ENCODE results near the gene SLC25A22.

The SLC25A22 gene

DNA sequence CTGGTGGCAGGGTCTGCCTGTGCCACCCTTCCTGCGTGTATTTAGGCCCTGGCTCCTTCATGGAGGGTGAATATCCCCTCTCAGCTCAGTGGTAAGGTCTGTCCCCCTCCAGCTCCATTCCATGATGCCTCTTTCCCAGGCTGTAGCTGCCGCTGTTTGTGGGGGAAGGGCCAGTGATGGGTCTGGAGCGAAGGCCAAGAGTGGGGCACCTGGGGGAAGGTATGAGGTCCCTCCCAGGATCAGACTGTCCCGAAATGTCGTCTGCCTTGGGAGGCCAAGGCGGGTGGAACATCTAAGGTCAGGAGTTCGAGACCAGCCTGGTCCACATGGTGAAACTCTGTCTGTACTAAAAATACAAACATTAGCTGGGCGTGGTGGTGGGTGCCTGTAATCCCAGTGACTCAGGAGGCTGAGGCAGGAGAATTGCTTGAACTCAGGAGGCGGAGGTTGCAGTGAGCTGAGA lies 35.8 kb upstream of the SLC25A22 start:
- no peak for DNase-seq

DNA sequence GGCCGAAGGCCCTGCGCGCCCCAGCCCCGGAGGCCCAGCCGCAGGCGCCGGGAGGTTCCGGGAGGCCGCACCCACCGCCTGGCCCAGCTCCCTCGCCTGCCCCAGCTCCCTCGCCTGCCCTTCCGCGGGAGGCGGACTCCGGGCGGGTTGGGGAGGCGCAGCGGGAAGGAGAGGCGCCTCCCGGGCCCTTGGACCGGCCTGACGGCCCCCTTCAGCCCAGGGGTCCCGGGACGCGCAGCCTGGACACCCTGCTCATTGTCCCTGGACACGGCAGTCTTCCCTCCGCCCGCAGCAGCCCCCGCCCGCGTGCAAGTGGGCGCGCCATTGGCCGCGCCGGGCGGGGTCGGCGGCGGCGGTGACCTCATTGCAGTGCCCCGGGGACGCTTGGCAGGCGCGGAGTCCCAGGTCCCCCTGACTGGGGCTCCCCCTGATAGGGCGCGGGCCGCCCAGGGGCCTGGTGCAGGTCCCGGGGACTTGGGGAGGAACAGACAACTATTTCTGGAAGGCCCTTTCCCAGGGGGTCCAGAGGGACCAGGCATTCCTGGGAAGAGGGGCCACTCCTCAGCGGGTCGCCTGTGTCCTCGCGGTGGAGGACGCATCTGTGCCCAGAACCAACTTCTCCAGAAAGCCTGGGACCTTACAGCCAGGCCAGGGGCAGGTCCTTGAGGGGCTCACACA lies 35.2 kb upstream of the SLC25A22 start:
- DNase-seq = peak in 1 of 2 experiments; percentile 71

DNA sequence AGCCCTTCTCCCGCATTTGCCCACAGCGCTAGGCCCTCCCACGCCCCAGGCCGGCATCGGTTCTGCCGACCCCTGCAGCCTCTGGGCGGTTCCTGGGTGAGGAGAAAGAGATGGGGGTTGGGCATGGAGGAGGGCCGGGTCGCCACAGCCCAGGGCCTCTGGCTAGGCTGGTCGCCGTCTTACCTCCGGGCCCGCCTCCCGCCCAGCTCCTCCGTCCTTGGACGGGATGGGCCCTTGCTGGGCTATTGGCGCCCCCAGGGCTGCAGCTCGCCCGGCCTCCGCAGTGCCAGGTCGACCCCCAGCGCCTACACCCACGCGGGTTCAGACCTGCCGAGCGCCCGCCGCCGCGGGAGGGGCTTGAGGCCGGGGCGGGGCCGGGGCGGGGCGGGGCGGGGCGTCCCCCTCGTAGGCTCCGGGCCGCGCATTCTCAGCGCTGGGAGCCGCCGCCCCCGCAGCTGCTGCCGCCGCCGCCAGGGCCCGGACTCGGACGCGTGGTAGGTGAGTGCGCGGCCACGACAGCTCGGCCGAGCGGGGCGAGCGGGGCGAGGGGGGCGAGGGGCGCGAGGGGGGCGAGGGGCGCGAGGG lies 34.5 kb upstream of the SLC25A22 start, which contains the start of gene CD151:
Gene CD151, plus strand, starts transcription at position 424 of the 585 bp plus-strand sequence. CDS start 3,118 bp downstream, outside the sequence.
- peak; percentile 53 to 72 for DNase-seq

DNA sequence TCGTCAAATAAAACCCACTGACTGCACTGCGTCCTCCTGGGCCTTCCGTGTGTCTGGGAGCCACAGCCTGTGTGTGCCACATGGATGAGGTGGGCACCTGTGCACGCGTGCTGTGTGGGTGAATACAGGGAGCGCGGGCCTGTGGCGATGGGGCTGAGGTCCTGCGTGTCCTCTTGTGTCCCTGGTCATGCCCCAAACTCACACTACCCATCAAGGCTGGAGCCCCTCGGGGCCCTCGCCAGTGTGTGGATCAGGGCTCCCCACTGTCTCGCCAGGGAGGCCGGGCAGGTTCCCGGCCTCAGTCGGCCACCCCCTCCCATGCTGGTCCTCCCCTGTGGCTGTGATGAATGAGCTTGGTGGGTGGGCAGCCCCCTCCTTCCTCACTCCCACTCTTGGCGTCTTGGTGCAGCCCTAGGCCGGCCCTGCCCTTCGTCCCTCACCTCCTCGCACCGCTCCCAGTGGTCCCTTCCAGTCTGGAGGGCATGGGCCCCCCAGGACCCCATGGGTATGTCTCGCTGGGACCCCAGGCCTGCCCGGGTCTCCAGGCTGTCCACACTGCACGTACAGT lies 34.0 kb upstream of the SLC25A22 start:
- DNase-seq = peak in 1 of 2 experiments; percentile 28

DNA sequence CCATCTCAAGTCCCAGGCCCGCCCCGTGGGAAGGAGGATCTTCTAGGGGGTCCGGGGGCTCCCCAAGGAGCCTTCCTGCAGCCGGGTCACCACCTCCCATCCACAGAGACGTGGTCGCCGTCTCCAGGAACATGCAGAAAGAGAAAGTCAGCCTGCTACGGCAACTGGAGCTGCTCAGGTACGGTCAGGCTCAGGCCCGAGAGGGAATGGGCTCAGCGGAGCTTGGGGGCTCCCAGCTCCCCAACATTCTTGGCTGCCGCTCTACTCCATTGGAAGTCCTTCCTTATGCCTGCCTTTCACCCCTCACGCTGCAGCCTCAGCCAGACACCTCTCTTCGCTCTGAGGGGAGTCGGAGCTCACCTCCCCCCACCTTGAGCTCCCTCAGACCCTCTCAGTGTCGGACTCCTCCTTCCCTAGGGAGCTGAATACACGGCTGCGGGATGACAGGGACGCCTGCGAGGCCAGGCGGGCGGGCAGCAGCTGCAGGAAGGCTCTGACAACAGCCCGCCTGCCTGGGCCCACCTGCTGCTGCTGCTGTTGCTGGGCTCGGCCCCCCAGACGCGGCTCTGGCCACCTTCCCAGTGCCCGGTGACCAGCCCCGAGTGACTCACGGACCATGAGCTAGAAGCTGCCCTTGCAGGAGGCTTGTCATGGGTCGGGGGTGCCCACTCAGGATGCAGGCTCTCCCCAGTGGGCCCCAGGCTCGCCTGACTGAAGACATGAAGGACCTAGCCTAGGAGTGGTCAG lies 33.2 kb upstream of the SLC25A22 start:
- DNase-seq = no peak

DNA sequence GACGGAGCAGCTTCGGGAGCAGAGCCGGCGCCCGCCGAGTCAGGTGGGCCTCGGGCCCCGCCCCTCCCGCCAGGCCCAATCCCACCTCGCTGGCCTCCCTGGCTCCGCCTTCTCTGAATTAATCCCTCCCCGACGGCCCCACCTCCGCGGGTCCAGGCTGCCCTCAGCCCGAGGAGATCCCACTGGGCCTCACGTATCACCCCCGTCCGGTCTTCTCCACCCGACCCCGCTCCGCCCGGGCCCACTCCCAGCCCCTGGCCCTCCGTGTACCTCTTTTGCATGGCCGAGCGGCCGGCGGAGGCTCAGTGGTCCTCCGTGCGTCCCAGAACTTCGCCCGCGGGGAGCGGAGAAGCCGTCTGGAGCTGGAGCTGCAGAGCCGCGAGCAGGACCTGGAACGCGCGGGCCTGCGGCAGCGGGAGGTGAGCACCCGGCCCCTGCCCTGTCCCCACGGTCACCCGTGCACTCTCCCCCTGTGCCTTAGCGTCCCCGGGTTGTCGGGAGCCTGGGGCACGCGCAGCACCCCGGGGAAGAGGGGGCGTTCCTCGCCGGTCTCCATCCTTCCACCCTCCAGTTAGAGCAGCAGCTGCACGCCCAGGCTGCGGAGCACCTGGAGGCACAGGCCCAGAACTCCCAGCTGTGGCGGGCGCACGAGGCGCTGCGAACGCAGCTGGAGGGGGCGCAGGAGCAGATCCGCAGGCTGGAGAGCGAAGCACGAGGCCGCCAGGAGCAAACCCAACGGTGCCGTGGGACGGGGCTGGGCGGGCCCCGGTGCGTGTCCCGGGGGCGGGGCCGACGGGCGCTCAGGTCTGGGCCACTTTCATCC lies 32.4 kb upstream of the SLC25A22 start:
- peak; percentile 75 to 82 for DNase-seq

- DNase-seq = peak in 1 of 2 experiments; percentile 41
Observed at GRCh38 chr11:829847-830294, 31.8 kb upstream of the SLC25A22 start.

DNA sequence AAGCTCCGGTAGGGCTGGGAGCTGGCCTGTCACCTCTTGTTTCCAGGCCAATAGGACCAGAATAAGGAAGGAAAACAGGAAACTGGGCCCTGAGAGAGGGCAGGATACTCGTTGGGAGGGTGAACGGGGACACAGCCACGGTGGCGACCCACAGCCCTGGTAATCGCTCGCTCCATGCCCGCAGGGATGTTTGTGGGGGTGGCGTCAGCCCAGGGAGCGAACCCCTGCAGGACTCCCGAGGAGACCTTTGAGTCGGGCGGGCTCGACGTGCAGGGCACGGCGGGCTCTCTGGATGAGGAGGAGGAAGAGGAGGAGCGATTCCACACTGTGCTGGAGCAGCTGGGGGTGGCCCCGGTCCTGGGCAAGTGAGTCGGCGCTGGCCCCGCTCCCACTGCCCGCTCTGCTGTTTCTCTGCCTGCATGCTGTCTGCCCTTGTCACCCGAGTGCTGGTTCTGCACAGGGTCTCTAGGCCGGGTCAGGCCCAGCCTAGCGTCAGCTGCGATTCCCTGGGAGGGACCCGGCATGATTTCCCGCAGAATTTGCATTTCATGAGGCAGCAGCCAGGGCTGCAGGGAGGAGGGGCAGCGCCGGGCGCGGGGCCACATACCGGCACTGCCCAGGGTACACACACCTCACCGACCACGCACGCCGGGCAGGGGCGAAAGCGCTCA lies 31.2 kb upstream of the SLC25A22 start:
- peak in 1 of 2 experiments; percentile 40 for DNase-seq

DNA sequence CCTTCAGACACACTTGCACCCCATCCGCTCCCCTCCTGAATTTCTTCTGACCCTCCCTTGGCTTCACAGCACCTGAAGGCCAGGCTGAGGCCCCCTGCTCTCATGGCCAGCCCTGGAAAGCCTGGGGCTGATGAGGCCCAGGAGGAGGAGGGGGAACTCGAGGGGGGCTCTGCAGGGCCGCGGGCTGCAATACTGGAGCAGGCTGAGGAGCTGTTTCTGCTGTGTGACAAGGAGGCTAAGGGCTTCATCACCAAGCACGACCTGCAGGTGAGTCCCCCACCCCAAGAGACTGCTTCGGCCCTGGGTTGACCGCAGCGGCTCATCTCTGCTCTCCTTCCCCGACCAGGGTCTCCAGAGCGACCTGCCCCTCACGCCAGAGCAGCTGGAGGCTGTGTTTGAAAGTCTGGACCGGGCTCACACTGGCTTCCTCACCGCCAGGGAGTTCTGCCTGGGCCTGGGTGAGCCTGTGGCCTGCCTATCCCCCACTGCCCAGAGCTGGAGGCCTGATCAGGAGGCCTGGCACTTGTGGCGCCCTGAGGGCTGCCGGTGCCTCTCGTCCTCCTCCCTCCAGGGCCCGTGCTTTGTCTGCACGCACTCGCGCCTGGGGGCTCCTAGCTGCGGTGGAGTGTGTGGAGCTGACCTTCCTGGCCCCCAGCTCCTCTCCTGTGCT lies 30.6 kb upstream of the SLC25A22 start:
- no peak for DNase-seq

GRCh38 chr11:827897-828192 lies 29.8 kb upstream of the SLC25A22 start, which contains the start of gene CRACR2B:
CRACR2B (plus strand) TSS chr11:827919; CDS start chr11:828608, 689 bp downstream.
- DNase-seq = no peak

- peak in 1 of 2 experiments; percentile 50 for DNase-seq
Observed at GRCh38 chr11:827146-827896, 29.2 kb upstream of the SLC25A22 start.

DNA sequence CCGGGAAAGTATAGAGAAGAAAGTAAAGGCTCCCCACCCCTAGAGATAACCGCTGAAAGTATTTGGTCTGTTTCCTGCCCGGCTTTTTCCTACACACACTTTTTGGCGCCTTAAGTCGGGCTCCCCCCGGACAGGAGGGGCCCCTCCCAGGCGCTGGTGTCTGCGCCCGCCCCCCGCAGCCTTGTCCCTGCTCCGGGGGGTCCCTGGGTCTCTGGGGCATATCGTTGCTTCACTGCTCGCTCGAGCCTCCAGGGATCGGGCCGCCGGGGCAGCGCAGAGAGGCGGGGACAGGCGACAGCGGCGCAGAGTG lies 28.7 kb upstream of the SLC25A22 start:
- peak in 1 of 2 experiments; percentile 44 for DNase-seq

DNA sequence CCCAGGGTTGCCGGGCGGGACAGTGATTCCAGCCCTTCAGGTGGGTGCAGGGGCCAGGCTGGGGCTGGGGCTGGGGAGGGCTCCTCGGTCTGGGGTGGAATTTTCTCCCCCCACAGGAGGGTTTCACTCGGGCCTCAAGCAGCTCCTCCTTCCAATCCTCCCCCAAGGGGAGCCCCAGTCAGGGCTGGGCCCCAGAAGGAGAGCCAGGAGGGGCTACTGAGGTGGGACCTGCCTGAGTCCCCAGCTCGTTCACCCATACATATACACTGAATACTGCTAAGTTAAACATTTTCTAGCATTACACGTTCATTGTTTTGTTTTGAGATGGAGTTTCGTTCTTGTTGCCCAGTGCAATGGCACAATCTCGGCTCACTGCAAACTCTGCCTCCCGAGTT lies 28.1 kb upstream of the SLC25A22 start:
- DNase-seq = no peak

- DNase-seq = no peak
Observed at GRCh38 chr11:825366-826226, 27.5 kb upstream of the SLC25A22 start.

DNA sequence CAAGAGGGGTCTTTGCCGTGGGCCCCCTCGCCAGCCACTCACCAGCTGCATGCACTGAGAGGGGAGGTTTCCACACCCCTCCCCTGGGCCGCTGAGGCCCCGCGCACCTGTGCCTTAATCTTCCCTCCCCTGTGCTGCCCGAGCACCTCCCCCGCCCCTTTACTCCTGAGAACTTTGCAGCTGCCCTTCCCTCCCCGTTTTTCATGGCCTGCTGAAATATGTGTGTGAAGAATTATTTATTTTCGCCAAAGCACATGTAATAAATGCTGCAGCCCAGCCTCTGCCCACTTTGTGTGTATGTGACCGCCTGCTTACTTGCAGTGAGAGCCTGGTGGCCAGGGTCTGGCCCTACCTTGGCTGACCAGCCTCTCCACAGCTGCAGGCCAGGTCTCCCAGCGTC lies 26.9 kb upstream of the SLC25A22 start:
- DNase-seq = no peak

DNA sequence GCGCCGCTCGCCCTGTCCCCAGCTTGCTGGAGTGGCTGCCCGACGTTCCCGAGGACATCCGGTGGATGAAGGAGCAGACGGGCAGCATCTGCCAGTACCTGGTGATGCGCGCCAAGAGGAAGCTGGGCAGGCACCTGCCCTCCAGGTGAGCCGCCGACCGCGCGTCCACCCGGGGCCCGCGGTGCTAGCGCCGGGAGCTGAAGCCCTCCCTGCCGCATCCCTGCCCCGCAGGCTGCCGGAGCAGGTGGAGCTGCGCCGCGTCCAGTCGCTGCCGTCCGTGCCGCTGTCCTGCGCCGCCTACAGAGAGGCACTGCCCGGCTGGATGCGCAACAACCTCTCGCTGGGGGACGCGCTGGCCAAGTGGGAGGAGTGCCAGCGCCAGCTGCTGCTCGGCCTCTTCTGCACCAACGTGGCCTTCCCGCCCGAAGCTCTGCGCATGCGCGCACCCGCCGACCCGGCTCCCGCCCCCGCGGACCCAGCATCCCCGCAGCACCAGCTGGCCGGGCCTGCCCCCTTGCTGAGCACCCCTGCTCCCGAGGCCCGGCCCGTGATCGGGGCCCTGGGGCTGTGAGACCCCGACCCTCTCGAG lies 26.3 kb upstream of the SLC25A22 start:
- DNase-seq = no peak

- no peak for DNase-seq
Observed at GRCh38 chr11:823441-824291, 25.6 kb upstream of the SLC25A22 start.
